C4-2B (cell line): ENCODE data around the gene QSOX2.

ENCODE experiments used
- H3K27ac ChIP-seq: fragments of 450-650 bp; 2 replicates; pipeline ENCODE4 v1.5.1; 2017
- ZFX ChIP-seq: fragments of 450-650 bp; IDR thresholded peaks from 2 replicates; pipeline ENCODE4 v1.6.1; 2017
- TF ChIP-seq, protein P1 (sequence below): fragments of 450-650 bp; conservative IDR thresholded peaks from 2 replicates; pipeline ENCODE4 v1.5.1; 2017; ENCODE audit warnings: mild to moderate bottlenecking

The QSOX2 gene

DNA sequence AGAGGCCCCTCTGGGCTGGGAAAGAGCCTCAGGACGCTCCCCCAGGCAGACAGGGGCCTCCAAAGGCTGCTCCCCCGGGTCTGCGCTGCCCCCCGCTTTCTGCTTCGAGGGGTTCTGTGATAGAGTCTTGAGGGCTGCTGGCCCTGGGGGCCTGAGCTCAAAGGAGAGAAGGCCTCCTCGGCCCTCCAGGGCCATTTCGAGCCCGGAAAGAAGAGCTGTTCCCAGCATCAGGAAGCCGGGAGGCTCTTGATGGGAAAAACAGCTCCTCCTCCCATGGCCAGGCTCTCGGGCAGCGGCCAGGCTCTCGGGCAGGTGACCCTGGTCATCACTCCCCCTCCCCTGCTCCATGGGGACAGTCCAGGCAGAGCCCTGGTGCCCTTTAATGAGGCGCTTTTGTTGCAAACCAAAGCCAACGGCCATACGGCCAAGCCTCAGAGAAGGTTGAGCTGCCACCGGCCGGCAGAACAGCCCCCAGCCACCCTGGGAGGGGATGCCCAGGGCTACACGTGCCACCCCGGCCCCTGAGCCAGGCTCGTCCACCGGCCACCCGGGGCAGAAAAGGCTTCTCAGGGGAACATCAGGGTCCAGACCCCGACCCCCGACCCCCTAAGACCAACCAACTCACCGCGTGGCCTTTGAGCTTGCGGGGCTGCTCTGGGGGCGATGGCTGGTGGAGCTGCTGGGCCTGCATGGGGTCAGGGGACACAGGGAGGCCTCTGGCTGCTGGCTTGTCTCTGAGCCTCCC lies 16.2 kb upstream of the QSOX2 start:
- H3K27ac ChIP-seq: no peak overlapping the region
- TF ChIP-seq, protein P1, sequence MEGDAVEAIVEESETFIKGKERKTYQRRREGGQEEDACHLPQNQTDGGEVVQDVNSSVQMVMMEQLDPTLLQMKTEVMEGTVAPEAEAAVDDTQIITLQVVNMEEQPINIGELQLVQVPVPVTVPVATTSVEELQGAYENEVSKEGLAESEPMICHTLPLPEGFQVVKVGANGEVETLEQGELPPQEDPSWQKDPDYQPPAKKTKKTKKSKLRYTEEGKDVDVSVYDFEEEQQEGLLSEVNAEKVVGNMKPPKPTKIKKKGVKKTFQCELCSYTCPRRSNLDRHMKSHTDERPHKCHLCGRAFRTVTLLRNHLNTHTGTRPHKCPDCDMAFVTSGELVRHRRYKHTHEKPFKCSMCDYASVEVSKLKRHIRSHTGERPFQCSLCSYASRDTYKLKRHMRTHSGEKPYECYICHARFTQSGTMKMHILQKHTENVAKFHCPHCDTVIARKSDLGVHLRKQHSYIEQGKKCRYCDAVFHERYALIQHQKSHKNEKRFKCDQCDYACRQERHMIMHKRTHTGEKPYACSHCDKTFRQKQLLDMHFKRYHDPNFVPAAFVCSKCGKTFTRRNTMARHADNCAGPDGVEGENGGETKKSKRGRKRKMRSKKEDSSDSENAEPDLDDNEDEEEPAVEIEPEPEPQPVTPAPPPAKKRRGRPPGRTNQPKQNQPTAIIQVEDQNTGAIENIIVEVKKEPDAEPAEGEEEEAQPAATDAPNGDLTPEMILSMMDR: no peak
- no peak for TF ChIP-seq ZFX

DNA sequence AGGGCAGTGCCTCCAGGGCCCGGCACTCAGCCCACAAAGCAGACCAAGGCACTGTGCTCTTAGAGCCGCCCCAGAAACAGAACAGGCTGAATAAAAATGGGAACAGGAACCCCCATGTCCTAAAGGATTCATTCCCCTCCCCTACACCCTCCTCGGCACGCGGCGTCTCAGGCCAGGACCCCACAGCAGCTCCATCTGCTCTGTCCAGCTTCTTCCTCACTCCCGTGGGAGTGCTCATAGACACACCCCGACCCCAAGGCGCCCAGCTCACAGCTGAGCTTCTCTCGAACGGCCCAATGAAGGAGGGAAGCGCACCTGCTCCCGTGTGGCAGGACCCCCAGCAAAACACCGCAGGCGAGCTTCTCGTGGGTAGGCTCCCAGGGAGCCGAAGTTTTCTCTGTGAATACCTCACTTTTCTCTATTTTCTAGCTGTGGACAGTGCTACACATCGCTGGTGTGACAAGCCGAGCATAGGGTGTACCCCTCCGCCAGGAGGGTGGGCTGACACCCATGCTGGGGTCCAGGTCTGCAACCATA lies 15.4 kb upstream of the QSOX2 start:
- TF ChIP-seq, protein P1: no peak
- TF ChIP-seq ZFX: no peak

DNA sequence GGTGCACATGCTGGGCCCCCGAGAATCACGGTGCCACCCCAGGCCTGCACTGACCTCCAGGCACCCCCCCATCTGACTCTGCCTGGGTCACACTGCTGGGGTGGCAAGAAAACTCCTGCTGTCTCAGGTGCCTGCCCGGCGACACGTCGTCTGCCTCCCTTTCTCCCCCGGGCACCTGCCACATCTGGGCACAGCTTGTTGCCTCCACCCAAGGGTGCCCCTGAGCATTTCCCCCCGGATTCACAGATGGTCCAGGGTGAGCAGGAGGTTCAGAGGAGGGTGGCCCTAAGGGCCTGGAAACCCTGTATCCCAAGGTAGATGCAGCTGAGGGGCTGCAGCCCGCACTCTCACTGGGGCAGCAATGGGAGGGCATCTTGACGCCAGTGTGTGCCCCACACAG lies 14.9 kb upstream of the QSOX2 start:
- TF ChIP-seq, protein P1: no peak
- no peak for TF ChIP-seq ZFX
- H3K27ac ChIP-seq: no peak overlapping the region

More for the DNA sequence above, 15.4 kb upstream of the QSOX2 start:
- no peak overlapping the region for H3K27ac ChIP-seq

DNA sequence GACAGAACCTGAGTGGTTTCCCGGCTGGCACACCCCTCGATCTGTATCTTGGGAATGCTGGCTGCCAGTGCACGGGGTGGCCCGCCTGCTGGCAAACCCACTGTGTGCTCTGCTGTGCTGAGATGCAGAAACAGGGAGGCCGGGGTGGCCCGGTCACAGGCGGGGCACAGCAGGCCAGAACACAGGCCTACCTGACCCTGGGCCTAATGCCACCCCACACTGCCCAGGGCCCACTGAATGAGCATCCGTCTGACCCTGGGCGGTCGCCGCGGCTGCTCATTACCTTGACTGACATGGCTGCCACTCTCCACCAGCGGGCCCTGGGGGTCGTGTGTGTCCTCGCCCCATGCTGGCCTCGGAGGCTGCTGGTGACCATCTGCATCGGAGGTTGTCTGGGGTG lies 14.2 kb upstream of the QSOX2 start:
- TF ChIP-seq, protein P1: no peak
- TF ChIP-seq ZFX: no peak
- no peak overlapping the region for H3K27ac ChIP-seq

DNA sequence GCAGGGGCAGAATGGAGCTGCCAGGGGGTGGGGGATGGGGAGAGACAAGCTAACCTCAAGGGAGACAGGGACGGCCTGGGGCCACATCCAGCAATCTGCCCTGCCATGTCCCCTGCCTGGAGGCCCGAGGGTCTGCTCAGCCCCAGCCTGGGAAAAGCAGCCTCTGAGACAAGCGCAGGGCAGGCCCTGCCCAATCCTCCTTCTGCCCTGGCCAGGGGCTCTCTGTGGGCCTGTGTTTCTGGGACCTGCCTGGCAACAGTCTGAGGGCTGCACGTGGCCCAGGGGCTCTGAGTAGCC lies 13.9 kb upstream of the QSOX2 start:
- TF ChIP-seq ZFX: no peak
- TF ChIP-seq, protein P1: no peak
- H3K27ac ChIP-seq: no peak overlapping the region

DNA sequence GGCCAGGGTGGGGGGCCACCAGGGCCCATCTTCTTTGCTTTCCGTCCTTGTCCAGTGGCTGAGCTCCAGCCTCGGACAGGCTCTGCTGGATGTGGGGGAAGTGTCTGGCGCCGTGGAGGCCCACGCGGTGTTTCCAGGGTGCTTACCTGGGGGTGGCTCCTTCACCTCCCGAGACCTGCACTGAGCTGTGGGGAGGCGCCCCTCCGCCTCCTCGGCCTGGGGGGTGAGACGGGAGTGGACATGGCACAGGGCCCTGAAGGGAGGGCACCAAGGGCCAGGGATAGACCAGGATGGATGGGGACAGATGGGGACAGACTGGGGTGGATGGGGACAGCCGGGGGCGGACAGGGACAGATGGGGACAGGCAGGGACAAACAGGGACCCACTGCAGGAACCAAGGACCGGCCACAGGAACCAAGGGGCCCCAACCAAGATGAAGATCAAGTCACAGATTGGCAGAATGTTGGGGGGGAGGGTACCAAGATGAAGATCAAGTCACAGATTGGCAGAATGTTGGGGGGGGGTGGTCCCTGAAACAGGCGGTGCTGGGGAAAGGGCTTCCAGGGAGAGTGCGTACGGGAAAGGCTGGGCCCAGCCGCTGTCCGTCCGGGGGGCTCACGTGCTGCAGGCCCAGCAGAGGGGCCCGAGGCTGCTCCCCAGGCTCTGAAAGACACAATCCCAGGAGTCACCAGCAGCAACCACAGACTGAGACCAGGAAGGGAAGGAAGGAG lies 13.3 kb upstream of the QSOX2 start:
- no peak overlapping the region for H3K27ac ChIP-seq

DNA sequence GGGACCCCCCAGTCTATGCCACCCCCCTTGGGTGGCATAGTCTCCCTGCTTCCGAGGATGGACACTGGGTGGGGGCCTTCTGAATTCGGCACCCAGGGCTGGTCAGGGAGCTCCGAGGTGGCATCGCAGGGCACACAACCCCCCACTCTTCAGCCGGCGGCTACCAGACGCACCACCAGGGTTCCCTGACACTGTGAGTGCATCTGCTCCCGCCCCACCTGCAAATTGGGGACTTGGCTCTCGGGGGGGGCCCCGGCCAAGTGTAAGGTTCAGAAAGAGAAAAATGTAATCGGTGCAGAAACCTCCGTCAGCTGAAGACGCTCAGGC lies 12.7 kb upstream of the QSOX2 start:
- no peak overlapping the region for H3K27ac ChIP-seq
- TF ChIP-seq ZFX: no peak
- TF ChIP-seq, protein P1: no peak

More for the DNA sequence above, 13.3 kb upstream of the QSOX2 start:
- TF ChIP-seq, protein P1: no peak
- no peak for TF ChIP-seq ZFX
